NB4 (cell line): ENCODE data around the gene USP33.
A peak's percentile ranks its signal among the peaks of the same experiment; 100 is the strongest.

Experiments
- DNase-seq: peaks from one replicate; pipeline ENCODE4 v3.0.0; 2010; ENCODE audit warnings: low read depth
- H3K4me3 ChIP-seq: one replicate; pipeline ENCODE4 v1.5.1; 2011; ENCODE audit warnings: mild to moderate bottlenecking, low read depth, low read length, moderate library complexity
- CTCF ChIP-seq: IDR thresholded peaks from one replicate; pipeline ENCODE4 v1.5.1; 2012; ENCODE audit warnings: low read depth, low read length
- MYC ChIP-seq: IDR thresholded peaks from 2 replicates; pipeline ENCODE4 v1.6.1; 2011; ENCODE audit warnings: low read depth, low read length
- POLR2A ChIP-seq: IDR thresholded peaks from 2 replicates; pipeline ENCODE4 v1.6.1; 2011; ENCODE audit warnings: mild to moderate bottlenecking; ENCODE audit not compliant: insufficient read length; ENCODE audit errors: extremely low read depth
- TF ChIP-seq, protein P1 (sequence below): IDR thresholded peaks from 2 replicates; pipeline ENCODE4 v1.6.1; 2011; ENCODE audit warnings: low read depth, low read length

The USP33 gene

GRCh38 chr1:77697441-77697840, 62.2 kb downstream of the USP33 start:
- DNase-seq, result no peak
- no peak for TF ChIP-seq POLR2A
- no peak overlapping the region for H3K4me3 ChIP-seq

DNA sequence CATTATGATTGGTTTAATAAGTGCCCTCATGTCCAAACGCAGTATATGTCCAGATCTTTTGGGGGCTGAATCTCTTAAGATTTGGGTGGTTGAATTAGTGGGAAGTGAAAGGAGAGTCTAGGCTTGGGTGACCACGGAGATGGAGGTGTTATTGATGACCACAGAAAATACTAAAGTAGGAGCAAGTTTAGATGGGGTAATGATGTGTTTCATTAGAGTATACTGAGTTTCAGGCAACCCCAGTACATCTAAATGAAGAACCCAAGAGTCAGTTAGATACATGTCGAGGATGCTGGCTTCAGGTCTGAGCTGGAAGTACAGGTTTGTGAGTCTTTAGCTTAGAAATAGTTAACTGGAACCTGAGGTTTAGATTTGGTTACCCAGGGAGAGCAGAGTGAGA, 70.7 kb downstream of the USP33 start:
- TF ChIP-seq MYC (no peak), CTCF (no peak), POLR2A (no peak)
- TF ChIP-seq, protein P1, sequence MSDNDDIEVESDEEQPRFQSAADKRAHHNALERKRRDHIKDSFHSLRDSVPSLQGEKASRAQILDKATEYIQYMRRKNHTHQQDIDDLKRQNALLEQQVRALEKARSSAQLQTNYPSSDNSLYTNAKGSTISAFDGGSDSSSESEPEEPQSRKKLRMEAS, result no peak
- no peak for DNase-seq
- no peak overlapping the region for H3K4me3 ChIP-seq

DNA sequence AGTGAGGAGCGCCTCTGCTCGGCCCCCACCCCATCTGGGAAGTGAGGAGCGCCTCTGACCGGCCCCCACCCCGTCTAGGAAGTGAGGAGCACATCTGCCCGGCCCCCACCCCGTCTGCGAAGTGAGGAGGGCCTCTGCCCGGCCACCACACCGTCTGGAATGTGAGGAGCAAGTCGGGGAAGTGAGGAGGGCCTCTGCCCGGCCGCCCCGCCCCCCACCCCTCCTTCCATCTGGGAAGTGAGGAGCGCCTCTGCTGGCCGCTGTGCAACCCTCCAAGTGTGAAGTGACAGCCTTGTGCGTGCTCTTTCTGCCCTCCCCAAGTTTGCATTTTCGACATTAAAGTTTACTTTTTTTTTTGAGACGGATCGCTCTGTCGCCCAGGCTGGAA, 72.1 kb downstream of the USP33 start:
- no peak for DNase-seq
- H3K4me3 ChIP-seq, result no peak overlapping the region
- TF ChIP-seq CTCF, result no peak
- TF ChIP-seq, protein P1, result no peak
- TF ChIP-seq POLR2A, result no peak
- no peak for TF ChIP-seq MYC

- no peak overlapping the region for H3K4me3 ChIP-seq
- TF ChIP-seq MYC, result no peak
- TF ChIP-seq, protein P1, result no peak
- no peak for TF ChIP-seq CTCF
- no peak for DNase-seq
Measured at GRCh38 chr1:77686796-77687518, 72.7 kb downstream of the USP33 start.

DNA sequence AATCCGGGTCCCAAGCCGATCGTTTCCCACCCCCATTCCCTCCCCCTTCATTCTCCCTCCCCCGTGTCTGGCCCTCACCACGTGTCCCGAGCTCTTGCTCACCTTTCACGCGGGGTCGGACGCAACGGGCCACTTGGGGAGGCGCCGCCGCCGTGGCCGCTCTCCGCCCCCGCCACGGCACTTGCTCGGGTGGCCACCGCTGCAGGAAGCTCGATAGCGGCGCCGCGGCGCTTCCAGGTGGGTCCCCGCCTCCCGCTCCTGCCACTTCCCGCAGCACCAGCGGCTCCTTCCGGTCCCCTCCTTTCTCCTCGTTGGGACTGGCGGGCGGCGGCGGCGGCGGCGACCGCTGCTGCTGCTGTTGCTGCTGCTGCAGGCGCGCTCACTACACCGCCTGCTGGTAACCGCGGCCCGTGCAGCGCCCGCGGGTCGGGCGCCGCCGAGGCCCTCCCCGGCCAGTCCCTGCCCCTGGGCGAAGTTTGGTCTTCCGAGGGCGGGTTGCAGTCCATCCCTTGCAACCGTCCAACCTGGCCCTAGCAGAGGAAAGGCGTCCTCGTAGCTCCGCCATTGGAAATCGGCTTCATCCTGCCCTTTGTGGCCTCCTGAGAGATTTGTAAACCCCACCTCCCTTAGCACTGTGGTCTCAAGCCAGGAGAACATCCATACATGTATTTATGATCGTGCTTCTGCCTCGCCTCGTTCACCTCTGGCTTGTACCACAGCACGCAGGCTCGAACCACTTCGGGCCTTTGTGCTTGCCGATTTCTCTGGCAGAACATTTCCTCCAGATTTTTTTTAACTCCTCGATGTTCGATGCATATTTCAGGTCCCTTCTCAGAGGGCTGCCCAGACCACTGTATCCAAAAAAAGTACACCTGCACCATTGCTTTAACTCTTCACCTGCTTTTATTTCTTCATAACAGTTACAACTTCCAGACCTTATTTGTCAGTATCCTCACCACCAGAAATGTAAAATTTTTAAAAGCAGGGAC, 76.2 kb downstream of the USP33 start:
- peak; percentile 96 for DNase-seq
- TF ChIP-seq POLR2A (peak; percentile 81), MYC (no peak), CTCF (peak; percentile 59)
- TF ChIP-seq, protein P1, result no peak; the same call in 1 of the 2 replicates
- peak overlapping the region; percentile 98 for H3K4me3 ChIP-seq

DNA sequence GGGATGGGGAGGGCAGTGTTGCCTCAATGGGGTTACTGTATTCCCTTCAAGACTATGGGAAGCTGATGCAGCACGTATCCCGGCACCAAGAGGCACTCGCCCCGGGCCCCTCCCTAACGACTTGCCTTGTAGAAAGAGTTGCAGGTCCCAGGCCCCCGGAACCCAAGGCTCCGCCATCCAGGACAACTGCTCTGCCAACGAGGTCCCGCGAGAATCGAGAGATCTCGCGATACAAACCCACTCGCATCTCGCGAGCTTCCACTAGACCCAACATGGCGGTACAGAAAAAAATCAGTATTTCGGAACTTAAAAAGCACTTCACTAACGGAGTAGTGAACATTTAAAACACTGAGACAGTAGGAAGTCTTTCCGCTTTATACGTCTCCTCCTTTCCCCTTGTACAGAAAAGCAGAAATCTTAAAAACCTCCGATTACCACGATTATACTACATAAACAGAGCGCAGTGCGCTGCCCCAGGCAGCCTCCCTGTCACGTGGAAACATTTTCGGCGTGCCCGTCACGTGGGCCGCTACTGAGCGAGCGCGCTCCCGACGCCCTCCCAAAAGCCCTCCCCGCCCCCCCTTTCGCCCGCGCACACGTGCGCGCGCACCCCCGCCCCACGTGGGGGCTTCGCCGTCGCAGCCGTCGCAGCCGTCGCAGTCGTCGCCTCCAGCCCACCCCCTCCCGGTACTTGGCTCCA, 77.0 kb downstream of the USP33 start, which contains the start of gene ZZZ3:
Gene ZZZ3 (minus strand): TSS at position 199 of the 700 bp plus-strand sequence. CDS start 49,304 bp downstream, outside the sequence.
- TF ChIP-seq CTCF, result no peak
- peak; percentile 98 for TF ChIP-seq MYC
- TF ChIP-seq, protein P1, result peak; percentile 97
- peak; percentile 78 for TF ChIP-seq POLR2A
- peak within 1 kb of the TSS; percentile 98 for H3K4me3 ChIP-seq
- DNase-seq, result peak; percentile 93
